ENCODE results near the gene NCL. TPM values are rescaled to one million over a fixed set of nuclear protein-coding genes. Genes with fewer than 3 reads are reported as not detected.
A peak's percentile ranks its signal among the peaks of the same experiment; 100 is the strongest.
"Not testable (repeated sequence)": the region's sequence is repeated elsewhere in the genome, so short reads cannot be mapped to it uniquely, and the experiment has no call there.

Gene NCL
- total and polyA plus RNA-seq, 7 donors, result 82.1 to 273 (median 123) TPM

DNA sequence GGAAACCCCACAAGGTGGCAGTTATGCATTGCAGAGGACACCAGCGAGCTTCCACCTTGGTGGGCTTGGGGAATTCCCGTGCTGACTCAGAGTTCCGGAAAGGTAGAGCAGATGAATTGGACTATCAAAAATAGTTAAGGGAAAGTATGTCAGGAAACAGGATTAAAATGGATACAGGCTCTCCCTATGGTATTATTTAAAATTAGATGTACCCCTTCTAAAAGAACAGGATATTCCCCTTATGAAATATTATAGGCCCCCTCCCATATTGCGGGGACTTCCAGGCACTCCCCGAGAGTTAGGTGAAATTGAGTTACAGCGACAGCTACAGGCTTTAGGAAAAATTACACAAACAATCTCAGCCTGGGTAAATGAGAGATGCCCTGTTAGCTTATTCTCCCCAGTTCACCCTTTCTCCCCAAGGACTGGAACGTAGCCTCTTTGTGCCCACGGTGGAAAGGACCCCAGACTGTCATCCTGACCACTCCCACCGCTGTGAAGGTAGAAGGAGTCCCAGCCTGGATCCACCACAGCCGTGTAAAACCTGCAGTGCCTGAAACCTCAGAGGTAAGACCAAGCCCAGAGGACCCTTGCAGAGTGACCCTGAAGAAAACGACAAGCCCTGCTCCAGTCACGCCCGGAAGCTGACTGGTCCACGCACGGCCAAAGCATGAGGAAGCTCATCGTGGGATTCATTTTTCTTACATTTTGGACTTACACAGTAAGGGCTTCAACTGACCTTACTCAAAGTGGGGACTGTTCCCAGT, 58.5 kb downstream of the NCL start:
- DNase-seq; H3K4me3 ChIP-seq; H3K27me3 ChIP-seq; H3K9me3 ChIP-seq; H3K27ac ChIP-seq; H3K36me3 ChIP-seq; intact Hi-C loops (cut with DNase I); H3K4me1 ChIP-seq: not testable (repeated sequence)
- 15 to 27% methylated on average over 16 of the region's 16 CpGs for WGBS, 2 donors
- TF ChIP-seq, protein P1, sequence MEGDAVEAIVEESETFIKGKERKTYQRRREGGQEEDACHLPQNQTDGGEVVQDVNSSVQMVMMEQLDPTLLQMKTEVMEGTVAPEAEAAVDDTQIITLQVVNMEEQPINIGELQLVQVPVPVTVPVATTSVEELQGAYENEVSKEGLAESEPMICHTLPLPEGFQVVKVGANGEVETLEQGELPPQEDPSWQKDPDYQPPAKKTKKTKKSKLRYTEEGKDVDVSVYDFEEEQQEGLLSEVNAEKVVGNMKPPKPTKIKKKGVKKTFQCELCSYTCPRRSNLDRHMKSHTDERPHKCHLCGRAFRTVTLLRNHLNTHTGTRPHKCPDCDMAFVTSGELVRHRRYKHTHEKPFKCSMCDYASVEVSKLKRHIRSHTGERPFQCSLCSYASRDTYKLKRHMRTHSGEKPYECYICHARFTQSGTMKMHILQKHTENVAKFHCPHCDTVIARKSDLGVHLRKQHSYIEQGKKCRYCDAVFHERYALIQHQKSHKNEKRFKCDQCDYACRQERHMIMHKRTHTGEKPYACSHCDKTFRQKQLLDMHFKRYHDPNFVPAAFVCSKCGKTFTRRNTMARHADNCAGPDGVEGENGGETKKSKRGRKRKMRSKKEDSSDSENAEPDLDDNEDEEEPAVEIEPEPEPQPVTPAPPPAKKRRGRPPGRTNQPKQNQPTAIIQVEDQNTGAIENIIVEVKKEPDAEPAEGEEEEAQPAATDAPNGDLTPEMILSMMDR (IDR thresholded peaks at IDR 0.05), result peak; percentile 37 to 71 (median 59)

DNA sequence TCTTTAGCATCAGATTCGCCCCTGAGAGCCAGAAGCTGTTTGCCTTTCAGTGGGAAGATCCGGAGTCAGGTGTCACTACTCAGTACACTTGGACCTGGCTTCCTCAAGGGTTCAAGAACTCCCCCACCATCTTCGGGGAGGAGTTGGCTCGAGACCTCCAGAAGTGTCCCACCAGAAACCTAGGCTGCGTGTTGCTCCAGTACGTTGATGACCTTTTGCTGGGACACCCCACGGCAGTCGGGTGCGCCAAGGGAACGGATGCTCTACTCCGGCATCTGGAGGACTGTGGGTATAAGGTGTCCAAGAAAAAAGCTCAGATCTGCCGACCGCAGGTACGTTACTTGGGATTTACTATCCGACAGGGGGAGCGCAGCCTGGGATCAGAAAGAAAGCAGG, 60.1 kb downstream of the NCL start:
- H3K27me3 ChIP-seq; H3K27ac ChIP-seq; H3K9me3 ChIP-seq; DNase-seq; H3K36me3 ChIP-seq; H3K4me3 ChIP-seq; intact Hi-C loops (cut with DNase I): not testable (repeated sequence)
- whole genome bisulfite sequencing, 2 donors, result 96 to 97% methylated on average over 16 of the region's 16 CpGs
- H3K4me1 ChIP-seq, result peaks cover 0 to 23% (median 14%) of the 10 kb centered on the region in 4 donors

Small RNA genes lying within 50 kb of the gene (small RNA-seq; reads per million reads assigned to genes)
- gene RNU2-22P, result 0 reads per million in 3 donors
- gene SNORA75, result 20.9 to 21.8 (median 21.3) reads per million in 3 donors
- 0 reads per million in 3 donors for gene SNORD20
- gene SNORD82, result 1,415 to 2,525 (median 2,153) reads per million in 3 donors

Other genes starting within 250 kb of the NCL start
- 1 to 10 TPM; 2.9 to 5.0 (median 3.5) TPM for gene B3GNT7, start 68.8 kb downstream of the NCL start, total RNA-seq
- 10 to 100 TPM; 11.6 to 40.9 (median 12.0) TPM for gene B3GNT7, start 68.8 kb downstream of the NCL start, polyA plus RNA-seq
- under 1 TPM in 3 of 4 donors, not detected in 1; 0.14 to 0.36 (median 0.16) TPM for gene NMUR1, start 66.0 kb upstream of the NCL start, total RNA-seq
- gene NMUR1, start 66.0 kb upstream of the NCL start, polyA plus RNA-seq, result under 1 TPM in 2 of 3 donors, not detected in 1; 0.23 to 0.28 TPM
- not detected for gene TEX44, start 128.4 kb upstream of the NCL start, total RNA-seq
- not detected for gene TEX44, start 128.4 kb upstream of the NCL start, polyA plus RNA-seq
- gene PTMA, start 244.0 kb upstream of the NCL start, total RNA-seq, result 1,000 to 10,000 TPM in 2 of 4 donors, 100 to 1,000 TPM in 2; 807 to 1,142 (median 1,007) TPM
- gene PTMA, start 244.0 kb upstream of the NCL start, polyA plus RNA-seq, result 1,000 to 10,000 TPM; 1,787 to 2,683 (median 1,800) TPM